GM18499 (cell line): ENCODE results near the gene IRF6.

ENCODE experiments used
- ATAC-seq: cut with Tn5 transposase; IDR thresholded peaks from one replicate; pipeline ENCODE4 v1.9.1; 2021; ENCODE audit warnings: moderate number of reproducible peaks; ENCODE audit not compliant: insufficient read depth, unreplicated experiment

Gene IRF6

GRCh38 chr1:209768354-209768774, 37.6 kb downstream of the IRF6 start:
- ATAC-seq: peak; percentile 84

GRCh38 chr1:209767706-209768105, 38.2 kb downstream of the IRF6 start:
- ATAC-seq: no peak

GRCh38 chr1:209767096-209767495, 38.8 kb downstream of the IRF6 start:
- no peak for ATAC-seq

GRCh38 chr1:209766051-209766450, 39.9 kb downstream of the IRF6 start:
- no peak for ATAC-seq

- no peak for ATAC-seq
Observed at GRCh38 chr1:209761011-209761635, 44.8 kb downstream of the IRF6 start.

GRCh38 chr1:209759829-209760359, 46.0 kb downstream of the IRF6 start:
- no peak for ATAC-seq

DNA sequence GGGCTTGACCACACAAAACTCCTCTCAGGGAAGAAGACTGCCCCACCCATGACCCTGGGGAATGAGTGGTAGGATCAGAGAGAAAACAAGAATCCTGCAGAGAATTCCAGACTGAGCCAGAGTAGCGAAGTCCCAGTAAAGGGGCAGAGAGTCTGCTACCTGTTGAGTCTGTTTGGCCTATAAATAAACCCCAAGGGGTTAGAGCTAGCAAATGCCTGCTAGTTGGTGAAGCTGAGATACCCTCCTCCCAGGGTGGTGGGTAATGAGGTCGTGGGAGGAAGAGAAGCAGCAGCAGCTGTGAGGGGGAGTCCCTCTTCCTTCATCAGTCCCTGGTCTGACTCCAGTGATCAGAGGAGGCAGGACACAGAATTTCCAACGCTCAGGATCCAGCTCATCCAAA, 47.5 kb downstream of the IRF6 start:
- no peak for ATAC-seq

DNA sequence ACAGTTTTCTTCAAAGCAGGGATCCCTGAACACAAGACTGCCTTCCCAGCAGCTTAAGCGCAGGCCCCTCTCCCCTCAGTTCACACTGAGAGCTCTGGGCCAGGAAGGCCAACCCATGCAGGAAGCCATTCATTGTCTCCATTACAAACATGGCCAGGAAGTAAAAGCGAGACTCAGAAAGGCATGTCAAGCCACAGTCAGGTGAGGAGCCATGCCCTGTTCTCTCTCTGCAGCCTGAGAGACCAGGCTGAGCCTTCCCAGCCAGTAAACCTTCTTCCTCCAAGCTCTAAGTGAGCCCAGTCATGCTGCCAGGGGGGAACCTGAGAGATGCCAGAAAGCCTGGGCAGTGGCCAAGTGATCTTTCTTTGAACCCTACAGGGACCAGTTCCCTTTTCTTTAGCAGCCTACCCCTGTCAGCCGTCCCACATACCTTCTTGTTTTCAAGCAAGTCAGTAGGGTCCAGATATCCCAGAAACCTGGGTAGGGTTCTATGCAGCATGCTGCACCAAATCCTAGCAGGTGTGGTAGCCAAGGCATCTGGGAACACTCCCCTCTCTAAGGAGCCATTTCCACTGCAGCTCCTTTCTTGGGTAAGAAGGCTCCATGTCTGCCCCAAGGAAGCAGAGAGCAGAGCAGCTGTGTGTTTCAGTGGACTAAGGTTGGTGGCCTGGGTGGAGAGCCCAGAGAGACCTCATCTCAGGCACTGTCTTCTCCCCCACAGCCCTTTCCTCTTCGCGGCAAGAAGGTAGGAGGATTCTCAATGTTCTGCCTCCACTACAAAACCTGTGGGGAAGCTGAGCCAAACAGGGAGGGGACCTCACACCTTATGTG, 49.1 kb downstream of the IRF6 start:
- ATAC-seq: no peak

- ATAC-seq: peak; percentile 58
Observed at GRCh38 chr1:209755926-209756614, 49.9 kb downstream of the IRF6 start, which contains the start of gene TRAF3IP3. Gene TRAF3IP3, plus strand, starts transcription at chr1:209756053. Its CDS starts 3,987 bp downstream, at chr1:209760040.

DNA sequence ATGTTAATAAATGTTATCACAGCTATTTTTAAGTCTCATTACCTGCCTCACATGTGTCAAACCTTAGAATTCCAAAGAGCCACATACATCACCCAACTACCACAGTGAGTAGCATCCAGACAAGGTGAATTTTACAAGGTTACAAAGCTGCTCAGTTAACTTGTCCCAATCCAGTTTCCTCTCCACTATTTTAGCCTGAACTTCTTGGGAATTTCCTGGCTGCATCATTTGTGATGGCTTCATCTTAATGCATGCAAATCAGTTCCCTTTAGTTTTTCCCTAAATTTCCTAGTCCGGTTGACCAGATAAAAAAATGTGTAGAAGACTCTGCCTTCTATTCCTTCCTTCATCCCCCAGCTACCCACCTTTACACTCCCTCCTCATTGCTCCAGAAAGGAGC, 50.7 kb downstream of the IRF6 start:
- ATAC-seq: no peak

- no peak for ATAC-seq
Observed at GRCh38 chr1:209752890-209753289, 53.1 kb downstream of the IRF6 start.

DNA sequence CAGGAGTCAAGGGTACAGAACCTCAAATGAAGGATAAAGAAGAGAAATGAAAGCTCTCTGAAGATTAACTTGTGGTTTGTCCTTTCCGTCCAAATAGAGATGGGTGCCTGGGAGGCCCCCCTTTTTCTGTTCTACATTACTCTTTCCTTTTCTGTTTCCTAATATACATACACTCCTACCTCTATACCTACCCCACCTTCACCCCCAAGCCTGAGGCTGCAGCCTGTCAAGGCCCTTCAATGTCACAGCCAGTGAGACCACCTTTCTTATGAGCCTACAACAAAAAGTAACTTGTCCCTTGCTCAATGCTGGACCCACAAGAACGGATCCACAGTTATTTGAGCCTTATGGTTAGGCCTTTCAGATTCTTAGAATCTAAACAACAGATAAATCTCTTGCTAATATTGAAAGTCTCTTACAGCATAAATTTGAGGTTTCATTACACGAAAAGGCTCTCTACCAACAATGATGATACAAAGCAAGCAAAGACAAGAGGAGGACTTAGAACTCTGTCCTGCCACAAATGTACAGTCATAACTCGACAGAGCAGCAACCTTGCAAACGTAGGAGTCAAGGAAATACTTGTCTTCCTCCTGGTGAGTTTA, 54.2 kb downstream of the IRF6 start:
- peak; percentile 28 for ATAC-seq

DNA sequence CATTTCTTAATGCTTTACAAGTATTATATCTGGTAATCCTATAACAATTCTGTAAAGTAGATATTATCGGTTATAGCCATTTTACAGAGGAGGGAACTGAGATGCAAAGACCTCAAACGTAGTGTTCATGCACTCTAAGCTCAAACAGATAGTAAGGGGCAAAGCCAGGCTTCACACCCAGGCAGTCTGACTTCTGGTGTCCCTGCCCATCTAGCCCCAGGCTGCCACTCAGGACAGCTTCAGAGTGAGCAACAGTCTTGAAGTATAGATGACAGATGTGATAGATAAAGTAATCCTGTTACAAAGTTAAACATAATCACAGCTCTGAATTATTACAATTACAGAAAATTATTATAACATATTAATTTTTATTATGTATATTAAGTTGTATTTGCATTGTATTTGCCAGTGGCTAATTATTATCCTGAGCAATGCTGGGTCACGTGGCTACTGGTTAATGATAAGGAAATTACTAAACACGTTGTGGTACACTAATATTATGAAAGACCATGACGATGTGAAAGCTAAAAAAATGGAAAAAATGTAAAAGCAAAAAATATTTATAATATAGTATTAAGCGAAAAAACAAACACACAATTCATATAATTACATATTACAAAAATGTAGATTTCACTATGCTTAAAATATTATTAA, 56.1 kb downstream of the IRF6 start:
- ATAC-seq: no peak

- ATAC-seq: no peak
Observed at GRCh38 chr1:209749205-209749604, 56.7 kb downstream of the IRF6 start.

GRCh38 chr1:209748620-209749019, 57.3 kb downstream of the IRF6 start:
- no peak for ATAC-seq

- peak; percentile 54 for ATAC-seq
Observed at GRCh38 chr1:209747580-209748262, 58.2 kb downstream of the IRF6 start.

DNA sequence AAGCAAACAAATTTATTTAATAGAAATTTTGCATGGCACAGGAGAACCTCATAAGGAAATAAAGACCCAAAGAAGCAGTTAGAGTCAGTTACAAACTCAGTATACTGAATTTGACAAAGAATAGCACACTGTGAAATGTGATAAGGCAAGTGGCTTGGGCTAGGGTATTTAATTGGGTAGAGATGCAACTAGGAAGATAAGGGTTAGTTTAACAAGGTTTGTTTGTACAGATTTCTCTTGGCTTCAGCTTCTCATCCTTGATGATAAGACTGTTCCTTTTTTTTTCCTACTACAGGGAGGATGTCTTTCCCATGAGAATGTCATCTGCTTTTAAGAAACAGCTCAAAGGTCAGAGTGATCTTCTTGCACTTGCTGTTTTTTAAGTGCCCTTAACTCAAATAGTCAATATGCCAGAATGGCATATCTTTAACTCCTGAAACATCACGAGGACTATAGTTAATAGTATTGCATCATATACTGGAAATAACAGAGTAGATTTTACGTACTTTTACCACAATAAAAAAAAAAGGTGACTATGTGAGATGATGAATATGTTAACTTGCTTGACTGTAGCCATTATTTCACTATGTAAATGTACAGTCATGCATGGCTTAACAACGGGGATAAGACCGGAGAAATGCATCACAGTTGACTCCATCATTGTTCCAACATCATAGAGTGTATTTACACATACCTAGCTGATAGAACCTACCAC, 59.3 kb downstream of the IRF6 start:
- no peak for ATAC-seq

- no peak for ATAC-seq
Observed at GRCh38 chr1:209743145-209743482, 62.8 kb downstream of the IRF6 start.
